Stimulated activated naive CD8-positive, alpha-beta T cell treated with anti-CD3 and anti-CD28 coated beads, Interleukin-15, Interleukin-2, amounts not matched to agents 100 U/mL and 50 U/mL, for 24 hours (primary cell): ENCODE results near the gene RAX.
A peak's percentile ranks its signal among the peaks of the same experiment; 100 is the strongest.
"Not testable (repeated sequence)": the region's sequence is repeated elsewhere in the genome, so short reads cannot be mapped to it uniquely, and the experiment has no call there.

ENCODE experiments used
- ATAC-seq: fragments of 150-1000 bp; cut with Tn5 transposase; one replicate; pipeline ENCODE4 v1.10.0; 2021
- DNase-seq: peaks from one replicate; pipeline ENCODE4 v3.0.0; 2021

RAX gene

DNA sequence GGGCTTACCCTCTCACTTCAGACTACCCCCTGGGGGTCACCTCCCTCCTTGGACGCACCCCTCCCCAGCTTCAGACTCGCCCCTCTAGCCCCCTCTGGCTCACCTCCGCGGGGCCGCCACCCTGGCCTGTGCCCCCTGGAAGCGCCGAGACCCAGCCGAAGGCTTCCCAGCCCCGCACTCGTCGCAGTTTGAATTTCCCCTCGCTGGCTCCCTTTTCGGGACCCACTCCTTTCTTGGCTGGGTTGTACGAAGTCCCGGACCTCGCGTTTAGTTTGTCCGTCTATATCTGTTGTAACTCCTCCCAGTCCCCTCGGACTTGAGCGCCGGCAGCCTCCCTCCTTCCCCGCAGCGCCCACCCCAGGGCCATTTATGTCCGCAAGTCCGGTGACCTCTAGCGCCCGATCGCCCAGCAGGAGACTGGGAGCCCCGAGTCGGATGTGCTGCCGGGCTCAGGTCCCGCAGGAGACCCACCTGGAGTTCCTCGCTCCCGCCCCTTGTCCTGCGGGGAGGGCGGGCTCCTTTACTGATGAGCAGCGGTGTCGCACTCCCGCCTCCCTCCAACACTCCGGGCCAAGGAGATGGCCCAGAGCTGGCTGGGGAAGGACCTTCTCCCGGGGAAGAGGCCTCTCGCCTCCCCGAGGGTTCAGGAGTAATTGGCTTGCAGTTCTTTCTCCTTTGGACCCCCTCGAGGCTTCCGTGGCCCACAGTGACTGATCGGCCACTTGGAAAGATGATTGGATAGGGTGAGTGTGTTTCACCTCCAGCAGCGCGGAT is 692 bp upstream of the RAX start:
- ATAC-seq (no peak), DNase-seq (no peak)

DNA sequence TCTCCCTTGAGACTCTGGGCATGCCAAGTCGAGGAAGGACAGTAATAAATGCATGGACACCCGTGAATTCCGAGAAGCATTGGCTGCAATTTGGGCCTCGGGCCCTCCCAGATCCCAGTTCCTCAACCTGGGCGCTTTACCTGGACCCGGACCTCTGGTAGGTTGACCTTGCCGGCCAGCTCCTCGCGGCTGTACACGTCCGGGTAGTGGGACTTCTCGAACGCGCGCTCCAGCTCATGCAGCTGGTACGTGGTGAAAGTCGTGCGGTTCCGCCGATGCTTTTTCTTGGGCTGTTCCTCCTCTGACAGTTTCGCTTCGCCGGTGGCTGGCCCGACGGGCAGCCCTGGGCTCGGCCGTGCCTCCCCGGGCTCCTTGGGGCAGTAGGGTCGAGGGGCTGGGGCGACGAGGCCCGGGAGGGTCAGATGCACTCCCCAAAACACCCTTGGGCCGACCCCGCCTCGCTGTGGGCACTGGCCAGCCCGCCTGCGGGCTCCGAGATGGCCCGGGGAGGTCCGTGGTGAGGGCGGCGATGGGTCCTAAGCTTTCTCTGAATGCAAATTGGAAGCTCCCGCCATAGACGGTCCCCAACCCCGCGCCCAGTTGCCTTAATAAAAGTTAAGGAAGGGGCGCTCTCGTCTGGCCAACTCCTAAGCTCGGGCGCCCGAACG is 899 bp downstream of the RAX start:
- peak; percentile 5 for DNase-seq
- ATAC-seq: no peak

DNA sequence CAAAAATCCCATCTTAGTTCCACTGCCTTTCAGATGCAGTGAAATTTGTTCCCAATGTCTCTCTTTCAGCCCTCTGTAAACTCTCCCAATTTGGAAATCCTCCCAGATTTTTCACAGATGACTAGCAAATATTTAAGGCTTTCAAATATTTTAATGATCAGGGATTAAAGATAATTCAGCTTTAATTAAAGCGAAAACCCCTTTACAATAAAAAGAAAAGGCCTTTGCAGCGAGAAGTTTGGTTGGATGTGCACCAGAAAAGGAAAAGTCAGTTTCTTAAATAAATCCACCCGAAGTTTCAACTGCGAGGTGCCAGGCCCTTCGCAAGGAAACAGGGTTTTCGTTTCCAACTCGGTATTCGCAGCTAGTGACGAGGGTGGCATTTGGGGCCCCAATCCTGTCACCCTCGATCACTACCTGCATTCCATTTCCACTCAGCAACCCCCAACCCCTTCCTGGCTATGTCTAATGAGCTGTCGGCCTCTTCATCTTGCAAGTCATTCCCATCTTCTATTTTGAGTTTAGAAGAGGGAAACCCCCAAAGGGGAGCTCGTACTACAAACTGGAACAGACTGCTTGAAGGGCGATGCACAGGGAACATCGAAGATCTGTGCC is 1.5 kb downstream of the RAX start:
- ATAC-seq (no peak), DNase-seq (no peak)

DNA sequence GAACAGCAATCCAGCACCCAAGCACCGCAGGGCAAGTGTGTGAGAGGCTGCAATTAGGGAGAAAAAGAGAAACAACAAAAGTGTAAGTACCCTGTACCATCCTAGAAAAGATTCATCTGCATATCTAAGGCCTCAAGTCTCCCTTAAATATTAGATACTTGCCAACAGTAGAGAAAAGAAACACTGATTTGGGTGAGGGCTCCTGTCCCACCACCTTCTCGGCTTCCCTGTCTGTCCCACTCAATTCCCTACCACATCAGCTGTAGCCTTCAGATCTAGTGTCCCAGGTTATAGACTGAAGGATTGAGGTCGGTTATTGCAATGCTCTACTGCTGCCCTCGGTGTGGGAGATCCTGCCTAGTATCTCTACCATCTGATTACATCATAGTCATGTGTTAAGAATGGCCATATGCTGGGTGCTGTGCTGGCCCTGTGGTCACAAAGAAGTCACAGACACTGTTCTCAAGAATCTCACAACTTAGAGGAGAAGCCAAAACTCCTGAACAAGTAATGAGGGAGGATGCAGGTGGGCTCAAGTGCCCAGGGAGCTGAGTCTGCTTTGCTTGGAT is 2.5 kb downstream of the RAX start:
- DNase-seq (no peak), ATAC-seq (no peak)

DNA sequence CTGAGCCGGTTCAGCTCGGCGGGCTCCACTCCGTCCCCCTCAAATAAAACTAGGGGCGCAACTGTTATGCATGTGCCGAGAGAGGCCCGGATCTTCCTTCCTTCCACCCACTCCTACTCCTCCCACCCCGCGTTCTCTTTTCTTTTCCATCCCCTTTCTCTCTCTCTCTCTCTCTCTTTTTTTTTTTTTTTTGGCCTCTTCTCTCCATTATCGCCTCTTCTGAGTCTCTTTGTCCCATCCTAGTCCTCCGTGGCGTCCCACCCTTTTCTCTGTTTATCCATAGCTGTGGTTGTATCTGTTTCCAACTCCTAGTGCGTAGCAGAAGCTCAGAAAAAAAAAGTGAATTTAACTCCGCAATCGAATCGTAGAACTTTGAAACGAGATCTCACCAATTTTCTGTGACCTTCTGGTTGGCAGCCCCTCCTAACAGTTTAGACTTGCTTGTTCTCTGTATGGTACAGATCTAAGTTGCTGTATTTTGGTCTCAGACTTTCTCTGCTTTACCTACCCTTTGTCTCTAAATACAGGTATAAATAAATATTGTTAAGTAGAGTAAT is 3.6 kb downstream of the RAX start:
- ATAC-seq (no peak), DNase-seq (no peak)

DNA sequence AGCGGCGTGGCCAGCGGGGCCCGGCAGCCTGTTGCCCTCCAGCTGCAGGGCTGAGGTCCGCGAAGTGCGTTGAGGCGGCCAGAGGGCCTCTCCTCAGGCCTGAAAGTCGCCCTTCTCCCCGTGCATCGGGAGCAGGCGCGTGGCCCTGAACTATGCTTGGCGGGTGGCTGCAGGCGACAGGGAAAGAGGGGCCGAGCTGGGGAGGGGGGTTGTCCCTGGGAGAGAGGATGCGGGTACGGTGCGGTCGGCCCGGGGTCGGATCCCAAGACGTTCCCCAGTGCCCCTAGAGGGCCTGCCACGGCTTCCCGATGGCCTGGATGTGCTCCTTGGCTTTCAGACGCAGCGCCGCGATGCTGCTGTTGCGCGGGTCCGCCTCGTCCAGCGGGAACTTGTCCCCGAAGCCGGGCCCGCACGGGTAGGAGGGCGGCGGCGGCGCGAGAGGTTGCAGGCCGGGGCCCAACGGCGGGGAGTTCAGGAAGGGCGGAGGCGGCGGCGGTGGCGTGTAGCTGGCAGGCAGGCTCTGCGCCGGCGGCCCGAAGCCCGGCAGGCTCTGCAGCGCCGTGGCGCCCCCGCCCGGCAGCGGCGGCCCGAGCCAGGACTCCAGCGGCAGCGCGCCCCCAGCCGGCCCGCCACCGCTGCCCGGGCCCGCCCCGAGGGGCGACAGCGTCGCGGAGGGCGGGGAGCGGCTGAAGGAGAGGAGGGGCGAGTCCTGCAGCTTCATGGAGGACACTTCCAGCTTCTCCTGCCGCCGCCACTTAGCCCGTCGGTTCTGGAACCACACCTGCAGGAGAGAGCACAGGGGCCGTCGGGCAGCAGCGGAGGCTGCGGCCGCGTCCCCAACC is 4.3 kb downstream of the RAX start:
- DNase-seq: peak; percentile 67
- peak; percentile 55 for ATAC-seq

DNA sequence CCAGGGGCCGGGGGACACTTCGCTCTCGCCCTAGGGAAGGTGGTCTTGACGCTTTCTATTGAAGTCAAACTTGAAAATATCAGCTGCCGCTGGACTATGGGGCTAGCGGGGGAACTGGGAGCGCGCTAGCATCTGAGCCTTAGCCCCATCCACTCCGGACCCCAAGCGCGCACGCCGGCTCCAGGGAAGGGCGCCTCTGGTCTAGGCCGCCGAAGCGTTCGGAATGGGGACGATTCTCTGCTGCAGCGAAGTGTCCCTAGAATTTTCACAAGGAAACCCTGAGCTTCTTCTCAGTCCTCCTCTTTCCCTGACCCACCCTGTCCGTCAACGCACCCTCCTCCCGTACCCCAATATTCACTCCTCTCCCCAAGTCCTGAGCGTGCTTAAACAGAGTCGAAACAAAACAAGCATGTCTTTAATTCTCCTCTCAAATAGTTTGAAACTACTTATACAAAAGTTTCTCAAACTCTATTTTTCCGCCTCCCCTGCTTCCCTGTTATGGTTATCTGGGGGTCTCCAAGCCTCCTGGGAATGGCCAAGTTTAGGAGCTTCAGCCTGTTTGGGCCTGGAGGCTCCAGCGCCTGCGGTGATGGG is 5.0 kb downstream of the RAX start:
- ATAC-seq (no peak), DNase-seq (no peak)

DNA sequence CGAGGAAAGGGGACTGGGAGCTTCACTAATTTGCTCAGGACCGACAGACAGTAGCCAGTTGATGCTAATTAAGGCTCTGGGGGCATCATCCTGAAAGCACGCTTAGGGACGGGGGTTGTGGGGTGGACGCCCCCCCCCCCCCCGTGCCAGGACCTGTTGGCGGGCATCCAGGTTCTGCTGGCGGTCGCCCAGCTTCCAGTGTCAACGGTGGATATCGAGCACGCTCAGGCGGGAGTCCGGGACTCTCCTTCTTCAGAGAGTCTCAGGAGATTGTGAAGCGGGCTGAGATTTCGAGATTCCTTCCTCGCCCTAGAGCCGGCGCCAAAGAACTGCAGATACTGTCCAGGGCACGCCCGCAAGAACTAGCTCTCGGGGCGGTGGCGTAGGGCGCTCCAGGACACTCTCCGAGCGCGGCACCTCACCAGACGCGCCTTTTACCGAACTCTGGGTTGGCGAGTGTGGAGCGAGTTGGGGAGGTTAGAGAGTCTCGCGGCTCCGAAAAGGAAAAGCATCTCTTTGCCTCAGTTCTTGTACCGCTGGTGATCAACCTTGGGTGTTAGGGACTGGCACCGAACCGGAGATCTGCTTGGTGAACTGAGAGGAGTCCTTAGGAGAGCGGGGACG is 5.6 kb downstream of the RAX start:
- no peak for ATAC-seq
- peak; percentile 10 for DNase-seq

DNA sequence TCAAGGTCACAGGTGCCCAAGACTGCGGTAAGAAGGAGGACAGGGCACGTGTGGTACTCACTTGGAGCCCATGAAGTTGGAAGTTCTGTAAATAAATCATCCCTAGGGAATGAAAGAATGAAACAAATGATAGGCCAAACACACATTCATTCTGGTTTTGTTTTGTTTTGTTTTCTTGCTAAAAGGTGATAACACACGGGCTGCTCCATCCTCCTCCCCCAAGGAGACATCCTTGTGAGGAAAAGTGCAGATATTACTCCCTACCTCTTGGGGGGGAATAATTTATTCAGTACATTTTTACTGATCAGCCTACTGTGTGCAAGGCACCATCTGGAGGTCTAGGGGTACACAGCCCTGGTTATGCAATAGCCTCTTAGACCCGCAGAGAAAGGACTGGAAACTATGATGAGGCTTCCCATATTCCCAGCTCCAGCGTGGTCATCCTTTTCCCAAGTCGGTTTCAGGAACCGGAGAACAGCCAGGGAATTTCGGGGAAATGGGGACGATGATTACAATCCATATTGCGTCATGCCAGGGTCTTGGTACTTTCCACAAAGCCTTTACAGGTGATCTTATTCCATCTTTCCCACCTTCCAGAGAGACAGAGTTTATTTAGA is 6.3 kb downstream of the RAX start:
- ATAC-seq: no peak

DNA sequence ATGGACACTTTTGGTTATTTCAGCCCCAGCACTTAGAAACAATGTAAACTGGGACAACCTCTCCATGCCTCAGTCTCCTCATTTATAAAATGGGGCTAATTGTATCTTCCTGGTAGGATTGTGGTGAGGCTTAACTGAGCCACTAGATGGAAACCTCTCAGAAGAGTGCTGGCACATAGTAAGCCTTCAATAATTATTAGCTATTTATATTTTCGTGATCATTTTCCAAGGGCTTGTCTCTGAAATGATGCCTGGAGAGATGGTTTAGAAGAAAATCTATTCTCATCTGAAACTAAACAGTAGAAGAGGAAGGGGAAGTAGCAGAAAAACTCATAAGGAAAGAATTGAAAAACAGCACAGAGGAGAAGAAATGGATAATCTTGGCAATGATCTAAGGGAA is 6.8 kb downstream of the RAX start:
- ATAC-seq: no peak
- DNase-seq: no peak

More for the DNA sequence above, 6.3 kb downstream of the RAX start:
- DNase-seq: no peak

DNA sequence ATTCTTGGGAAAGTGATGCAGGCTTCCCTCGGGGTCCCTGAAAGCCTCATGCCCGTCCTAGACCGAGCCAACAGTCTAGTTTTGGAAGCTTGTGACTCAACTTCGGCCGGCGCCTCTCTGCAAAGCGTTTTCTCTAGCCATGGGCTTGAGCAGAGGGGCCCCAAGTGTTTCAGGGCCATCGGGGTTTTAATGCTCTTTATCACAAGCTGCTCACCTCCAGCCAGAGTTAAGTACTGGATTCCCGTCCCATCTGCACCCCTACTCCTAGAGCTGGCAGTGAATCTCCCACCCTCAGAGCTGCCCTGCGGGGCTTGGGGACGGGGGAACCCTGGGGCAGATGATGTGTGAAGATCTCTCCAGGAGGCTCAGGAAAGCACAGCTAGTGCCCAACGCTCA is 7.3 kb downstream of the RAX start:
- no peak for ATAC-seq
- no peak for DNase-seq

DNA sequence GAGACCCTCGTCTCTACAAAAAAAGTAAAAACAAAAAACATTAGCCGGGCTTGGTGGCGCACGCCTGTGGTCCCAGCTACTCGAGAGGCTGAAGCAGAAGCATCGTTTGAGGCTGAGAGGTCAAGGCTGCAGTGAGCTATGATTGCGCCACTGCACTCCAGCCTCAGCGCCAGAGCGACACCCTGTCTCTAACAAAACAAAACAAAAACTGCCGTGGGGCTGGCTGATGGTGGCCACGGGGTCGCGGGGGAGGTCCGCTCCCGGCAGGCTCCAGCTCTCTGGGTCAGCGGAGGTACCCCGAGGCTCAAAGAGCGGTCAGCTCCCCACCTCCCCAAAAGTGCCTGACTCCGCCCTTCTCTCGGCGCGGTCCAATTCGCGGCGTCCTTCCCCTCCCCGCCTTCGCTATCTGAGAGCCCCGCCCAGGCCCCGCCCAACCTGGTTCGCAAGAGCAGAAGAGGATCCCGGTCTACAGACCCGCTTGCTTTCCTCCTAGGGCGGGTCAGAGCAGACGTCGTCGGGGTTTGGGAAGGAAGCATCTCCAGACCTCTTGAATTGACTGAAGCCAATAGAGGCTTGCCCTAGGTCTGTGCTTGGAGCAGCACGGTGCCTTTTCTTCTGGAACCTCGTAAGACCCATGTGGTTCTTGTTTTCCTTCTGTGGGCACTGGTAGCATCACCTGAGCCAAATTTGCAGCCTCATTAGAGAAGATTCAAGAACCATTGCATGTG is 7.8 kb downstream of the RAX start:
- peak; percentile 51 for DNase-seq
- peak; percentile 34 for ATAC-seq

DNA sequence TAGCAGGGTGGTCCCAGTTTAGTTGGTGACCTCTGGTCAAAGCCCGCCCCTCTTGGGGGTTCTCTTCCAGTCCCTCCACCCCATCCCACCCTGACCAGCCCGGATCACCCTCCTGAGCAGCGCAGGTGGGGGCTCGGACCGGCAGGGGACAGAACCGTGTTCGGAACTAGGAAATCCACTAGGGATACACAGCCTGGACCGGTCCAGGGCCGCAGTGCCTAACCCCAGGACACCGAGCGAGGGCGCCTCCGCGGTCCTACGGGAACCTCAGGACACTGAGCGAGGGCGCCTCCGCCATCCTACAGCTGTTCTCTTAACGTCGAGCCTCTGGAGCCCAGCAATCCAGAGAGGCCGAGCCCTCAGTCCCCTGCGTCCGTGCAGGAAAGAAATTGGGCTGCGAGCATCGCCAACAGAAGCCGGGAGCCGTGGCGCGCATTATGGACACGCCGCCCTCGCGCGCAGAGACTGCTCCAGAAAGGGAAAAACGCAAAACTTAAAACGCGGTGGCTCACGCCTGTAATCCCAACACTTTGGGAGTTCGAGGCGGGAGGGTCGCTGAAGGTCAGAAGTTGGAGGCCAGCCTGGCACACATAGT is 8.5 kb downstream of the RAX start:
- DNase-seq (no peak), ATAC-seq (no peak)

DNA sequence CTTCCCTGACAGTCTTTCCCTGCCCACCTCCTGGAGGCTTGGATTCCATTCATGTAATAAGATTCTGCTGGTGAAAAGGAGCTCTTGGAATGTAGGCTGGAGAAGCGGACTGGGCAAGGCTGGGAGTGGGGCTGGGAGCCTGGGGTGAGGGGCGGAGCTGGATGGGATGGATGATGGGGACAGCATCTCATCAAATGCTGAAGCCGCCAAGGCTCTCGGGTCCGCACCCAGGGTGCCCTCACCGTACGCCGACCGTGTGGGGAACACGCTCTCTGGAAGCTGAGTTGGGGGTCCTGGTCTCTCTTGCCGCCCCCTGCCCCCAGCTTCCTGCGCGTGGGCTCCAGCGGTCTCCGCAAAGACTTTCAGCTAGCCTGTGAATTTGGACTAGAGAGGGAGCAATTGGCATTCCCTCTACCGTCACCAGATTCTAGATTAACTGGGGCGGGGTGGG is 9.1 kb downstream of the RAX start:
- DNase-seq (no peak), ATAC-seq (no peak)

DNA sequence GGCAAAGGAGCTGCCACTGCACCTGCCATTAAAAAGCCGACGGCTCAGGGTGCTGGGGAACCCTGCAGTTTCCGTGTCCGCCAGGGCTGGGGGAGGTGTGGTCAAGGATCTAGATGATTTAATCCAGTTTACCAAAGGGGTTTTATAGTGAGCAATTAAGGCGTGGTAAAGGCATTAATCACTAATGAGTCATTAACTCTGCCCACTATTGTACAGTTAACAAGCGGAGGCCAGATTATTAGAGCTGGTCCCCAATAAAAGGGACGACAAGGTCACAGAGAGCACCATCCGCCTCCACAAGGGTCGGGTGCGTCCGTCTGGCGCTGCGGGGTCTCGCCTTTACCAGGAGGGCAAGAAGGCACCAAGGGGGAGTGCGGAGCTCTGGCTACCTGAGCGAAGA is 9.6 kb downstream of the RAX start:
- ATAC-seq: no peak
- DNase-seq: no peak

DNA sequence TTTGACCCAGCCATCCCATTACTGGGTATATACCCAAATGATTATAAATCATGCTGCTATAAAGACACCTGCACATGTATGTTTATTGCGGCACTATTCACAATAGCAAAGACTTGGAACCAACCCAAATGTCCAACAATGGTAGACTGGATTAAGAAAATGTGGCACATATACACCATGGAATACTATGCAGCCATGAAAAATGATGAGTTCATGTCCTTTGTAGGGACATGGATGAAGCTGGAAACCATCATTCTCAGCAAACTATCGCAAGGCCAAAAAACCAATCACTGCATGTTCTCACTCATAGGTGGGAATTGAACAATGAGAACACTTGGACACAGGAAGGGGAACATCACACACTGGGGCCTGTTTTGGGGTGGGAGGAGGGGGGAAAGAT is 11.0 kb downstream of the RAX start:
- ATAC-seq, DNase-seq: not testable (repeated sequence)

DNA sequence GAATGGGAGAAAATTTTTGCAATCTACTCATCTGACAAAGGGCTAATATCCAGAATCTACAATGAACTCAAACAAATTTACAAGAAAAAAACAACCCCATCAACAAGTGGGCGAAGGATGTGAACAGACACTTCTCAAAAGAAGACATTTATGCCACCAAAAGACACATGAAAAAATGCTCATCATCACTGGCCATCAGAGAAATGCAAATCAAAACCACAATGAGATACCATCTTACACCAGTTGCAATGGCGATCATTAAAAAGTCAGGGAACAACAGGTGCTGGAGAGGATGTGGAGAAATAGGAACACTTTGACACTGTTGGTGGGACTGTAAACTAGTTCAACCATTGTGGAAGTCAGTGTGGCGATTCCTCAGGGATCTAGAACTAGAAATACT is 11.4 kb downstream of the RAX start:
- ATAC-seq, DNase-seq: not testable (repeated sequence)

DNA sequence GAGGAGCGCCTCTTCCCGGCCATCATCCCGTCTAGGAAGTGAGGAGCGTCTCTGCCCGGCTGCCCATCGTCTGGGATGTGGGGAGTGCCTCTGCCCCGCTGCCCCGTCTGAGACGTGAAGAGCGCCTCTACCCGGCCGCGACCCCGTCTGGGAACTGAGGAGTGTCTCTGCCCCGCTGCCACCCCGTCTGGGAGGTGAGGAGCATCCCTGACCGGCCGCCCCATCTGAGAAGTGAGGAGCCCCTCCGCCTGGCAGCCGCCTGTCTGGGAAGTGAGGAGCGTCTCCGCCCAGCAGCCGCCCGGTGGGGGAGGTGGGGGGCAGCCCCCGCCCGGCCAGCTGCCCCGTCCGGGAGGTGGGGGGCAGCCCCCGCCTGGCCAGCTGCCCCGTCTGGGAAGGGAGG is 17.8 kb downstream of the RAX start:
- ATAC-seq, DNase-seq: not testable (repeated sequence)

DNA sequence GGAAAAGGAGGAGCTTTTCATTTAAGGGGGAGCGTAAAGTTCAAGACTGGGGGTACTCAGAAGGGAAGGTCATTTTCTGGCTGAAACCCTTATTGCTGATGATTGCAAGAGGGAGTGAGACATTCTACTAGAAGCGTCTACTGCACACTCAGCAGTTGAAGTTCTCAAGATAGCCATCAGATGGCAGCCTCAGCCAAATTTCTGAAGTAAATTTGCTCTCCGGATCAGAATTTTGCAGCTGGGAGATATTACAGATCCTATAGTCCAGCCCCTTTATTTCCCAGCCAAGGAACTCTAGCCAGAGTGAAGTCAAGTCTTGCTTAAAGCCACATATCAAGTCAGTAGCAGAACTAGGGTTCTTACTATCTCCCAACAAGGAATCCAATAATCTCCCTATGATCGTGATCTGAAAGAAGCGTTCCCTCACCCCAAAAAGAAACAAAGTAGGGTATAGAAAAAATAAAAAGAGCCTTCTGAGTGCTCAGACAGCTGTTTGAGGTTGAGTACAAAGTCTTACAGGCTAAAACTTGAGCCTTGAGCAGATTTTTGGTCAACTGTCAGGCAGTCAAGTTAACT is 24.0 kb downstream of the RAX start:
- ATAC-seq: no peak
- peak; percentile 24 for DNase-seq
